IPS-18c (cell line): ENCODE data around the gene EPS8L3.
A peak's percentile ranks its signal among the peaks of the same experiment; 100 is the strongest.
"Not testable (repeated sequence)": the region's sequence is repeated elsewhere in the genome, so short reads cannot be mapped to it uniquely, and the experiment has no call there.

Experiments used
- H3K4me3 ChIP-seq: 2 replicates; pipeline ENCODE4 v1.7.0; 2013; ENCODE audit warnings: low read depth, mild to moderate bottlenecking, low read length, moderate library complexity; ENCODE audit not compliant: insufficient read depth
- H3K9me3 ChIP-seq: one replicate; pipeline ENCODE4 v1.6.1; 2013; ENCODE audit warnings: mild to moderate bottlenecking, low read length, moderate library complexity; ENCODE audit not compliant: control insufficient read depth, insufficient read depth

EPS8L3 gene

DNA sequence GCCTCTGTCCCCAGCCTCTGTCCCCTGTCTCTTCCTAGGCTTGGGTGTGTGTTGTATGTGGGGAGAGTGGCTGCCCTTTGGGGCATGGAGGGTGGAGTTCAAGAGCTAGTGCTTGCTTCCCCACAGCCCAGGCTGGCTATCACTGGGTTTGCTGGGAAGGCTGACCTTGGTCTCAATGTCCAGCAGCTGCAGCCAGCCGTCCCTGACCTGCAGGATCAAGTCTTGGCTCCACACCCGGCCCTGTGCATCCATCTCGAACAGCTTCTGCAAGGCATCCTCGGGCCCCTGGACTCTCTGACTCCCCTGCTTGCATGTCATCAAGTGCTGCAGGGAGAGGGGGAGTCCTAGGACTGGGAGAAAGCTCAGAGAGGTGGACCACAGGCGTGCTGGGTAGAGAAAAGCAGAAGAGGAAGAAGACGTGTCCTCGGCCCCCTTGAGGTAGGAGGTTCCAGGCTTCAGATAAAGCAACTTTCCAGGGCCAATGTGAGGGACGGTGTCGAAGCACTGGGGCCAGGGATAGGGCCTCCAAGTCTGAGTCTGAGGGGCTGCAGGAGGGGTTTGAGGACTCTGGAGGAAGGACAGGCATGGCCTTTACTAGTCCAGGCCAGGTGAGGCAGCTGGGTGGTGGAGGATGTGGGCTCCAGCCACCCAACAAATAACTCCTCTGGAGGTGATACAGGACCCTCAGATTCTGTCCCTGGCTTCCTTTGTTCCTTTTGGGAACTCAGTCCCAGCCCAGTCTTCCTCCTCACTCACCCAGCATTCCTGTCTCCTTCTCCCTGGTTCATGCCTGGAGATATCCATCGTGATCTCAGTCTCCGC lies 4.0 kb downstream of the EPS8L3 start:
- H3K4me3 ChIP-seq = no peak overlapping the region
- H3K9me3 ChIP-seq = no peaks in the 10 kb centered on the region

- no peak overlapping the region for H3K4me3 ChIP-seq
- H3K9me3 ChIP-seq = peaks cover 1% of the 10 kb centered on the region
Observed at GRCh38 chr1:109757936-109758786, 5.6 kb downstream of the EPS8L3 start.

DNA sequence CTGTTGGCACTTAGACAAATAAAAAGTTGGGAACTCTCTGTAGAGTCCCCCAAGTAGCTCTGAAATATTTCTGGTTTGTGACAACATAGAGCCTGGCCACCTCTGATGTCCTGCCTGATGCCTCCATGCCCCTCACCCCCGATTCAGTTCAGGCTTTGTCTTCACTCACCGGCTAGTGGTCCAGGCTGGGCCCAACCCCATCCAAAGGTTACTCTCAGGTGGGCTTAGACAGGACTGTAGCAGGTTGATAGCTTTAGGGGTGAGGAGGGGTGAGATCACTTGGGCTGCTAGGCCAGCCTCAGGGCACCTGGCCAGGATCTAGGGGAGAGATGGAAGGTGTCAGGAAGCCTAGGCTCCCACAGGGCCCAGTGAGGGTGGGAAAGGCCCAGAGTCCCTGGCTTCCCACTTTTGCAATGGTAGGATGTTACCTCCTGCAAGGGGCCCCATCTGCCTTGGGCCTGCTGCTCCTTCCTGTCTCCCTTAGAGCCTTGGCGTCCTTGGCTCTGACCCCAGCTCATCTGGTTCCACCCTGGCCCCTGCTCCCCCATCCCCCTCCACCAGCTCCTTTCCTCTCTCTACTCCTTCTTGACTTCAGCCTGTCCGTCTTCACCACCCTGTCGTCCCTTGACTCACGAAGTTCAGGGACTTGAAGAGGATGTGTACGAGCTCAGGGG lies 6.7 kb downstream of the EPS8L3 start:
- peaks cover 2% of the 10 kb centered on the region for H3K9me3 ChIP-seq

DNA sequence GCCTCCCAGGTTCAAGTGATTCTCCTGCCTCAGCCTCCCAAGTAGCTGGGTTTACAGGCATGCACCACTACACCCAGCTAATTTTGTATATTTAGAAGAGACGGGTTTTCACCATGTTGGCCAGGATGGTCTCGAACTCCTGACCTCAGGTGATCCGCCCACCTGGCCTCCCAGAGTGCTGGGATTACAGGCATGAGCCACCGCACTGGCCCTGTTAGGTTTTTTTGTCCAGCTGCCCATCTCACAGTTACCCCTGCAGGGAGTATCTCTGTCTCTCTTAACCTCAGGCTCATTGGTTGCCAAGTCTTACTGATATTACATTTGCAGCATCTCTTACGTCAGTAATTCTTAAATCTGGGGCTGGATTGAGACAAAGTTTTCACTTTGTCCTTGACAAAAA lies 7.4 kb downstream of the EPS8L3 start:
- H3K9me3 ChIP-seq, H3K4me3 ChIP-seq: not testable (repeated sequence)

More for the DNA sequence above, 6.7 kb downstream of the EPS8L3 start:
- no peak overlapping the region for H3K4me3 ChIP-seq

DNA sequence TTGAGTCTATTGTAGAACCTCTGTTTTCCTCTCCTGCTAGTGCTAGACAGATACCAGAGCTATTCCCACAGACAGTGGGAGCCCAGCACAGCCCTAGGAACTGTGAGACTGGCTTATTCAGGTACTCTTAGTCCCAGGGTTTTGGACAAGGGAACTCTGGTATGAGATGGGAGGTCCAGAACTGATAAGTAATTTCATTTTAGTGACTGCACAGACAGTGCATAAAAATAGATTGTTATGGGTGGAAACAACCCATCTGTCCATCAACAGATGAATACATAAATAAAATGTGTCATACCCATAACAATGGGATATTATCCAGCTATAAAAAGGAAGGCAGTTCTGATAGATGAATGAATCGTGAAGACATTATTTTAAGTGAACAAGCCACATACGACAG lies 9.0 kb downstream of the EPS8L3 start:
- Histone ChIP-seq H3K4me3 (no peak overlapping the region), H3K9me3 (peaks cover 6% of the 10 kb centered on the region)

DNA sequence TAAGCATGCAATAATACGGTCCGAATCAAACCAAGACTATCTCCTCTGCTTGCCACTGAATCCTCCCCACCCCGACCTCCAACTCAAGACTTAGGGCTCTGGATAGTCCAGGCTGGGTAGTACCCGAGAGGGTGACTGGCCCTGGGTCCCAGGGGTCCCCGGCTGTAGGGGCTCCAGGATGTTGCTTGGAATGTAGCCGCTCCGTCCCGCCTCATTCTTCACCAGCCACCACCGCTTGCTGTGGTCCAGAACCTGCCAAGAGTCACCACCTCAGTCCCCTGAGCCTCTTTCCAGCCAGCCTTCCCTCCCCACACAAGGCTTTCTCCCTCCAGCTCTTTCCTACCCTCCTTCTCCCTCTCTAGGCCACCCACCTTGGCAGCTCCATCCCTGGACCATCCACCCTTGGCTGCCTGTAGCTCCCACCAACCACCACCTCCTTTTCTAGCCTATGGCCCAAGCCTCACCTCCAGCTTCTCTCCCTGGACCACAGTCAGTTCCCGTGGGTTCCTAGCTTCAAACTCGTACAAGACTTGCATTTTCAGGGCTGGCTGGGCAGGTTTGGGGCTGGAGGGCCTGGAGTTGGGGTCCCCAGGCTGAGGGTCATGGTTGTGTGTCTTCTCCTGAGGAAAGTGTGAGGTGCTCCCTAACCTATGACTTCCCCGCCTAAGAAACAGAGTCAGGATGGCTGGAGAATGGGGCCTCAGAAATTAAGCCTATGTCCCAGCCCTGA lies 12.0 kb downstream of the EPS8L3 start:
- Histone ChIP-seq H3K4me3 (no peak overlapping the region), H3K9me3 (peaks cover 9% of the 10 kb centered on the region)

DNA sequence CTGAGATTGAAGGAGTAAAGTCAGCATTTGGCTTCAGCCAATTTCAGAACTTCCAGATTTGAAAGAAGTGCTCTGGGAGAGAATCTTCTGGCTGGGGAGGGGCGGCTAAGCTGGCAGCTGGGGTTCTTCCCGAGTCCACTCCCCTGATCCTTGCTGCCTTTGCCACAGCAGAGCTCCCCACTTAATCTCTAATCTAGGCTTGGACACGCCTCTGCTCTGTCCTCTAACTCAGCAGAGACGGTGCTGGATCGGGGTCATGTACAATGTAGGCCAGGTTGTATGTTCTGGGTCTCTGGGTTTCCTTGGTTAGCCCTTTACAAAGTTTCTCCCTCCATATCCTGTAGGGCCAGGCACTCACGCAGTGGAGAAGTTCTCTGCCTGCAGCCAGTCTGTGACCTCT lies 12.8 kb downstream of the EPS8L3 start:
- H3K9me3 ChIP-seq = peaks cover 9% of the 10 kb centered on the region
- H3K4me3 ChIP-seq = no peak overlapping the region

- Histone ChIP-seq H3K4me3 (no peak overlapping the region), H3K9me3 (peaks cover 9% of the 10 kb centered on the region)
Observed at GRCh38 chr1:109750241-109750882, 13.4 kb downstream of the EPS8L3 start.

GRCh38 chr1:109749221-109749620 lies 14.5 kb downstream of the EPS8L3 start:
- Histone ChIP-seq H3K4me3 (no peak overlapping the region), H3K9me3 (peaks cover 9% of the 10 kb centered on the region)

- not testable (repeated sequence) for H3K9me3 ChIP-seq, H3K4me3 ChIP-seq
Observed at GRCh38 chr1:109748311-109748710, 15.4 kb downstream of the EPS8L3 start.

DNA sequence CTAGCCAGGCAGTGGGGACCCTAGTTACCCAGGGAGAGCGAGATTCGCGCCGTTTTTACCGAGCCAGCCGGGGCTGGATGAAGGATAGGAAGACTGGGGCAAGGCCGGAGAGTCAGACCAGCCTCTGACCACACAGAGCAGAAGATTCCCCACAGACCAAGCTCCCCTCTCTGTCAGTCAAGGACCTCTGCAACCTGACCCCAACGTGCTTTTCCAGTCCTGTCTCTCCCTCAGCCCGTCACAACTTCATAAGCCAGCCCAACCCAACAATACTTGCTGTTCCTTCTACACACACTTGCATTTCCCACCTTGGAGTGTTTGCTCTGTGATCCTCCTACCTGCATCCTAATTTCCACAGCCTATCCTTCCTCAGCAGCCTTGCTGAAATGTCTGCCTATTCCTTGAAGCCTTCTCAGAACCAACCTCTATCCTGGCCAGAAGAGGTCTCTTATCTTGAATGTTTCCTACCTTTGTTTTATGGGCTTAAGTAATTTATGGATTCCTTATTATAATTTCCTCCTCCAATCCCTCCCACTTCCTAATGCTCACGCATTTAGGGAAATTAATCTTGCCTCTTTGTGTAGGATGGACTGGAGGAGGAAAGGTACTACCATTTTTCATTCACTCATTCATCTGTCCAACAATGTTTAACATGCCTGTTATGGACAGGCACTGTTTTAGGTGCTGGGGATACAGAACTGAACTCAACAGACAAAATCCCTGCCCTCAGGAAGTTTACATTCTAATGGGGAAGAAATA lies 22.9 kb downstream of the EPS8L3 start, which contains the start of gene GSTM3:
Gene GSTM3 (minus strand): TSS at position 424 of the 759 bp plus-strand sequence. CDS start 751 bp downstream, outside the sequence.
- peak within 1 kb of the TSS; percentile 71 for H3K4me3 ChIP-seq
- no peaks in the 10 kb centered on the region for H3K9me3 ChIP-seq

- no peaks in the 10 kb centered on the region for H3K9me3 ChIP-seq
- H3K4me3 ChIP-seq = peak overlapping the region; percentile 71
Observed at GRCh38 chr1:109739738-109740614, 23.7 kb downstream of the EPS8L3 start.

- no peak overlapping the region; the same call in 1 of the 2 replicates for H3K4me3 ChIP-seq
Observed at GRCh38 chr1:109733236-109733870, 30.4 kb downstream of the EPS8L3 start.

DNA sequence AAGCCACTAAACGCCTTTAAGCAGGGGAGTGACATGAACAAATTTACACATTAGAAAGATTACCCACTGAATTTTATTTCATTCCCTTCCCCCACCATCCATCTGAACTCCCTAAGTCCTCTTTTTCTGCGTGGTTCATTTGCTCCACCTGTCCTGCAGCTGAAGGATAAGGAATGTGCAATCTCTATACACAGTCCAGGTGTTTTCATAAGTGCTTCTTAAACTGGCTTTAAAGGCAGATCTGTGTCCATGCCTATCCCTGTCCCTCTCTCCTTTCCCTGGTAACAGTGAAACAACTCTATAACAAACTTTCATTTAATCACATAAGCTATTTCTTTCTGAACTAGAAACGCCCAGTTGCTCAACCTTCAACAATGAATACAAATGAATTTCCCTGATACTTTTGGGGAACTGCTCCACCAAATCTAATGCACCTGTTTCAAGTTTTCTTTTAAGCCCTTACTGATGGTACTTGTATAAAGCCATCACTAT lies 31.3 kb downstream of the EPS8L3 start:
- H3K9me3 ChIP-seq = peaks cover 2% of the 10 kb centered on the region
- no peak overlapping the region for H3K4me3 ChIP-seq

More at GRCh38 chr1:109733236-109733870, 30.4 kb downstream of the EPS8L3 start:
- H3K9me3 ChIP-seq = peaks cover 2% of the 10 kb centered on the region
